ENCODE results near the gene MAP3K2.

Gene MAP3K2

DNA sequence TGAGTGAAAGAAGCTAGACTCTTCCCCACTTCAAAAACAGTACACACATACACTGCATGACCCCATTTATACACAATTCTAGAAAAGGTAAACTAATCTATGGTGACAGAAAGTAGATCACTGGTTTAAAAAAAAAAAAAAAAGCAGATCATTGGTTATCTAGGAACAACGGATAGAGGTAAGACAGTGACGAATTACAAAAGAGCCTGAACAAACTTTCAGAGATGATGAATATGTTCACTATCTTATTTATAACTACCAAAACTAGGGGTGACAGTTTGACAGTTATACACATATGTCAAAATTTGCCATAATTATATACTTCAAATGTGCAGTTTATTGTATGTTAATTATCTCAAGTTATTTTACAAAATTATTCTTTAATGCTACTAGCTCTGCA is 27.5 kb downstream of the MAP3K2 start:
- no peaks in the 10 kb centered on the region for H3F3A ChIP-seq (ENCODE audit: low read depth)
- no peaks in the 10 kb centered on the region for H3K36me3 ChIP-seq (ENCODE audit: insufficient read depth, low read length)
- no peaks in the 10 kb centered on the region for H3K9me3 ChIP-seq (ENCODE audit: insufficient read depth, low read depth, low read length)
- peaks cover 3% of the 10 kb centered on the region for H3K4me1 ChIP-seq (ENCODE audit: insufficient read depth, low read length, poor library complexity, severe bottlenecking)
- no peaks in the 10 kb centered on the region for H3K9me2 ChIP-seq (replicated peaks; ENCODE audit: low read depth, low read length)
- peaks cover 97% of the 10 kb centered on the region for H3K79me2 ChIP-seq (ENCODE audit: insufficient read depth, low read length)
- no peak overlapping the region for H3K9ac ChIP-seq (ENCODE audit: low read depth, low read length, poor library complexity, severe bottlenecking)
- H3K4me2 ChIP-seq (ENCODE audit: low read depth, low read length, poor library complexity, severe bottlenecking) = no peak overlapping the region
- H2AFZ ChIP-seq (ENCODE audit: low read length) = no peak overlapping the region
- peaks cover 59% of the 10 kb centered on the region for H4K20me1 ChIP-seq (ENCODE audit: insufficient read depth, low read length, poor library complexity, severe bottlenecking)
- TF ChIP-seq, protein P1, sequence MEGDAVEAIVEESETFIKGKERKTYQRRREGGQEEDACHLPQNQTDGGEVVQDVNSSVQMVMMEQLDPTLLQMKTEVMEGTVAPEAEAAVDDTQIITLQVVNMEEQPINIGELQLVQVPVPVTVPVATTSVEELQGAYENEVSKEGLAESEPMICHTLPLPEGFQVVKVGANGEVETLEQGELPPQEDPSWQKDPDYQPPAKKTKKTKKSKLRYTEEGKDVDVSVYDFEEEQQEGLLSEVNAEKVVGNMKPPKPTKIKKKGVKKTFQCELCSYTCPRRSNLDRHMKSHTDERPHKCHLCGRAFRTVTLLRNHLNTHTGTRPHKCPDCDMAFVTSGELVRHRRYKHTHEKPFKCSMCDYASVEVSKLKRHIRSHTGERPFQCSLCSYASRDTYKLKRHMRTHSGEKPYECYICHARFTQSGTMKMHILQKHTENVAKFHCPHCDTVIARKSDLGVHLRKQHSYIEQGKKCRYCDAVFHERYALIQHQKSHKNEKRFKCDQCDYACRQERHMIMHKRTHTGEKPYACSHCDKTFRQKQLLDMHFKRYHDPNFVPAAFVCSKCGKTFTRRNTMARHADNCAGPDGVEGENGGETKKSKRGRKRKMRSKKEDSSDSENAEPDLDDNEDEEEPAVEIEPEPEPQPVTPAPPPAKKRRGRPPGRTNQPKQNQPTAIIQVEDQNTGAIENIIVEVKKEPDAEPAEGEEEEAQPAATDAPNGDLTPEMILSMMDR (conservative IDR thresholded peaks at IDR 0.05; ENCODE audit: low read length) = no peak
- no peak for TF ChIP-seq EZH2phosphoT487 (IDR thresholded peaks at IDR 0.05; ENCODE audit: borderline replicate concordance)
- H3K27me3 ChIP-seq (ENCODE audit: insufficient read depth, low read length, poor library complexity, severe bottlenecking) = no peaks in the 10 kb centered on the region
- H3K4me3 ChIP-seq (ENCODE audit: low read length, poor library complexity, severe bottlenecking) = no peak overlapping the region

DNA sequence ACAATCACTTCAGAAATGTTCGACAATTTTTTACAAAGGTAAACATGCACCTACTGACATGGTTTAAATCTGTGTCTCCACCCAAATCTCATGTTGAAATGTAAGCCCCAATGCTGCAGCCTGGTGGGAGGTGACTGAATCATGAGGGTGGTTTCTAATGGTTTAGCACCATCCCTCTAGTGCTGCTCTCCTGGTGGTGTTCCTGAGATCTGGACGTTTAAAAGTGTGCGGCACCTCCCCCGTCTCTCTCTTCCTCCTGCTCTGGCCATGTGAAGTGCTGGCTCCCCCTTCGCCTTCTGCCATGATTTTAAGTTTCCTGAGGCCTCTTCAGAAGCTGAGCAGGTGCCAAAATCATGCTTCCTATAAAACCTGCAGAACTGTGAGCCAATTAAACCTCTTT is 28.3 kb downstream of the MAP3K2 start:
- Histone ChIP-seq H3K79me2 (ENCODE audit: insufficient read depth, low read length) (peaks cover 97% of the 10 kb centered on the region), H3K4me1 (ENCODE audit: insufficient read depth, low read length, poor library complexity, severe bottlenecking) (peaks cover 3% of the 10 kb centered on the region)
- TF ChIP-seq, protein P1 (conservative IDR thresholded peaks at IDR 0.05; ENCODE audit: low read length) = no peak
- TF ChIP-seq EZH2phosphoT487 (IDR thresholded peaks at IDR 0.05; ENCODE audit: borderline replicate concordance) = no peak

DNA sequence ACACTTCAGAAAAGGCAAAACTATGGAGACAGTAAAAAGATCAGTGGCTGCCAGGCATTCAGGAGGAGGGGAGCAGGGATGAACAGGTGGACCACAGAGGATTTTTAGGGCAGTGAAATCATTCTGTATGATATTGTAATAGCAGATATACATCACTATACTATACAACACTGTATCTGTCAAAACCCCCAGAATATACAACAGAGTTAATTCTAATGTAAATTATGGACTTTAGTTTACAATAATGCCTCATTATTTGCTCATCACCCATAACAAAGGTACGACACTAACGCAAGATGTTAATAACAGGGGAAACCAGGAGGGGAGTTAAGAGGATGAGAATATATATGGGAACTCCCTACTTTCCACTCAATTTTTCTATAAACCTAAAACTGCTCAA is 28.8 kb downstream of the MAP3K2 start:
- Histone ChIP-seq H3K4me3 (ENCODE audit: low read length, poor library complexity, severe bottlenecking) (no peak overlapping the region), H4K20me1 (ENCODE audit: insufficient read depth, low read length, poor library complexity, severe bottlenecking) (peaks cover 63% of the 10 kb centered on the region), H3K36me3 (ENCODE audit: insufficient read depth, low read length) (no peaks in the 10 kb centered on the region), H3K9me3 (ENCODE audit: insufficient read depth, low read depth, low read length) (no peaks in the 10 kb centered on the region), H2AFZ (ENCODE audit: low read length) (no peak overlapping the region), H3K9me2 (replicated peaks; ENCODE audit: low read depth, low read length) (no peaks in the 10 kb centered on the region), H3K9ac (ENCODE audit: low read depth, low read length, poor library complexity, severe bottlenecking) (no peak overlapping the region), H3F3A (ENCODE audit: low read depth) (no peaks in the 10 kb centered on the region), H3K4me2 (ENCODE audit: low read depth, low read length, poor library complexity, severe bottlenecking) (no peak overlapping the region), H3K27me3 (ENCODE audit: insufficient read depth, low read length, poor library complexity, severe bottlenecking) (no peaks in the 10 kb centered on the region), H3K4me1 (ENCODE audit: insufficient read depth, low read length, poor library complexity, severe bottlenecking) (peaks cover 3% of the 10 kb centered on the region), H3K79me2 (ENCODE audit: insufficient read depth, low read length) (peaks cover 96% of the 10 kb centered on the region)
- TF ChIP-seq, protein P1 (conservative IDR thresholded peaks at IDR 0.05; ENCODE audit: low read length) = no peak
- no peak for TF ChIP-seq EZH2phosphoT487 (IDR thresholded peaks at IDR 0.05; ENCODE audit: borderline replicate concordance)

More for the DNA sequence above, 28.3 kb downstream of the MAP3K2 start:
- Histone ChIP-seq H4K20me1 (ENCODE audit: insufficient read depth, low read length, poor library complexity, severe bottlenecking) (peaks cover 63% of the 10 kb centered on the region), H3K9me3 (ENCODE audit: insufficient read depth, low read depth, low read length) (no peaks in the 10 kb centered on the region), H3F3A (ENCODE audit: low read depth) (no peaks in the 10 kb centered on the region), H3K36me3 (ENCODE audit: insufficient read depth, low read length) (no peaks in the 10 kb centered on the region), H2AFZ (ENCODE audit: low read length) (no peak overlapping the region), H3K4me2 (ENCODE audit: low read depth, low read length, poor library complexity, severe bottlenecking) (no peak overlapping the region), H3K4me3 (ENCODE audit: low read length, poor library complexity, severe bottlenecking) (no peak overlapping the region), H3K9ac (ENCODE audit: low read depth, low read length, poor library complexity, severe bottlenecking) (no peak overlapping the region), H3K27me3 (ENCODE audit: insufficient read depth, low read length, poor library complexity, severe bottlenecking) (no peaks in the 10 kb centered on the region), H3K9me2 (replicated peaks; ENCODE audit: low read depth, low read length) (no peaks in the 10 kb centered on the region)

All from Loucy (cell line).